ENCODE results near the gene PGAM5.

PGAM5 gene

GRCh38 chr12:132662901-132663755 lies 47.5 kb upstream of the PGAM5 start:
- no peak overlapping the region for H3K4me3 ChIP-seq (ENCODE audit: low read depth in 1 of 2, low read length in 2 of 2)
- peaks cover 42% of the 10 kb centered on the region for H4K20me1 ChIP-seq (ENCODE audit: insufficient read depth, low read length)
- H3K9me3 ChIP-seq (ENCODE audit: insufficient read depth, low read length, severe bottlenecking): no peaks in the 10 kb centered on the region
- TF ChIP-seq EZH2 (IDR thresholded peaks at IDR 0.05; ENCODE audit: borderline replicate concordance, low read depth, low read length, severe bottlenecking): no peak
- no peak for TF ChIP-seq CTCF (IDR thresholded peaks at IDR 0.05; ENCODE audit: borderline replicate concordance, extremely low read depth, low read length, poor library complexity, severe bottlenecking)
- peak; percentile 82 for ATAC-seq (ENCODE audit: insufficient read depth, low read depth)
- peaks cover 59% of the 10 kb centered on the region for H3K4me1 ChIP-seq (ENCODE audit: insufficient read depth, low read length)
- no peak overlapping the region for H2AFZ ChIP-seq (ENCODE audit: low read depth, low read length)
- H3K27me3 ChIP-seq (ENCODE audit: insufficient read depth, low read length, poor library complexity): no peaks in the 10 kb centered on the region
- H3K4me2 ChIP-seq (ENCODE audit: insufficient read depth, low read length): no peak overlapping the region
- peaks cover 28% of the 10 kb centered on the region; the same call in 1 of the 2 replicates for H3K79me2 ChIP-seq (ENCODE audit: insufficient read depth, low read length)
- H3K9ac ChIP-seq (ENCODE audit: low read depth, low read length): peak overlapping the region; percentile 22; the same call in 1 of the 2 replicates
- DNase-seq: peak; percentile 64
- H3K27ac ChIP-seq (ENCODE audit: low read length): peak overlapping the region; percentile 86
- H3K36me3 ChIP-seq (ENCODE audit: insufficient read depth, low read length): peaks cover 100% of the 10 kb centered on the region

- Histone ChIP-seq H3K4me3 (ENCODE audit: low read depth in 1 of 2, low read length in 2 of 2) (no peak overlapping the region), H3K4me1 (ENCODE audit: insufficient read depth, low read length) (peaks cover 61% of the 10 kb centered on the region), H3K4me2 (ENCODE audit: insufficient read depth, low read length) (no peak overlapping the region), H3K9me3 (ENCODE audit: insufficient read depth, low read length, severe bottlenecking) (no peaks in the 10 kb centered on the region), H2AFZ (ENCODE audit: low read depth, low read length) (no peak overlapping the region), H3K27me3 (ENCODE audit: insufficient read depth, low read length, poor library complexity) (no peaks in the 10 kb centered on the region), H3K36me3 (ENCODE audit: insufficient read depth, low read length) (peaks cover 100% of the 10 kb centered on the region), H4K20me1 (ENCODE audit: insufficient read depth, low read length) (peaks cover 40% of the 10 kb centered on the region), H3K9ac (ENCODE audit: low read depth, low read length) (no peak overlapping the region; the same call in 1 of the 2 replicates), H3K79me2 (ENCODE audit: insufficient read depth, low read length) (peaks cover 31% of the 10 kb centered on the region; the same call in 1 of the 2 replicates), H3K27ac (ENCODE audit: low read length) (peak overlapping the region; percentile 86)
- TF ChIP-seq CTCF (IDR thresholded peaks at IDR 0.05; ENCODE audit: borderline replicate concordance, extremely low read depth, low read length, poor library complexity, severe bottlenecking) (no peak), EZH2 (IDR thresholded peaks at IDR 0.05; ENCODE audit: borderline replicate concordance, low read depth, low read length, severe bottlenecking) (no peak)
- ATAC-seq (ENCODE audit: insufficient read depth, low read depth) (no peak), DNase-seq (no peak)
Measured at GRCh38 chr12:132664206-132665148, 46.2 kb upstream of the PGAM5 start.

GRCh38 chr12:132665149-132665491 lies 45.5 kb upstream of the PGAM5 start:
- no peak for DNase-seq
- Histone ChIP-seq H3K4me2 (ENCODE audit: insufficient read depth, low read length) (no peak overlapping the region), H3K9me3 (ENCODE audit: insufficient read depth, low read length, severe bottlenecking) (no peaks in the 10 kb centered on the region), H3K27me3 (ENCODE audit: insufficient read depth, low read length, poor library complexity) (no peaks in the 10 kb centered on the region), H3K4me1 (ENCODE audit: insufficient read depth, low read length) (peaks cover 61% of the 10 kb centered on the region), H3K4me3 (ENCODE audit: low read depth in 1 of 2, low read length in 2 of 2) (no peak overlapping the region), H3K36me3 (ENCODE audit: insufficient read depth, low read length) (peaks cover 99% of the 10 kb centered on the region), H2AFZ (ENCODE audit: low read depth, low read length) (no peak overlapping the region), H4K20me1 (ENCODE audit: insufficient read depth, low read length) (peaks cover 40% of the 10 kb centered on the region), H3K27ac (ENCODE audit: low read length) (0 out of 2 replicates have a peak overlapping the region, but pooled peaks have one; percentile 86), H3K9ac (ENCODE audit: low read depth, low read length) (no peak overlapping the region; the same call in 1 of the 2 replicates), H3K79me2 (ENCODE audit: insufficient read depth, low read length) (peaks cover 31% of the 10 kb centered on the region; the same call in 1 of the 2 replicates)
- ATAC-seq (ENCODE audit: insufficient read depth, low read depth): no peak
- TF ChIP-seq CTCF (IDR thresholded peaks at IDR 0.05; ENCODE audit: borderline replicate concordance, extremely low read depth, low read length, poor library complexity, severe bottlenecking): no peak
- TF ChIP-seq EZH2 (IDR thresholded peaks at IDR 0.05; ENCODE audit: borderline replicate concordance, low read depth, low read length, severe bottlenecking): no peak
